GM18519 (cell line): ENCODE results near the gene EMC7.

Experiments
- ATAC-seq: cut with Tn5 transposase; IDR thresholded peaks from one replicate; pipeline ENCODE4 v1.9.1; 2021; ENCODE audit warnings: mild to moderate bottlenecking, moderate library complexity; ENCODE audit not compliant: unreplicated experiment, low FRiP score

Gene EMC7

DNA sequence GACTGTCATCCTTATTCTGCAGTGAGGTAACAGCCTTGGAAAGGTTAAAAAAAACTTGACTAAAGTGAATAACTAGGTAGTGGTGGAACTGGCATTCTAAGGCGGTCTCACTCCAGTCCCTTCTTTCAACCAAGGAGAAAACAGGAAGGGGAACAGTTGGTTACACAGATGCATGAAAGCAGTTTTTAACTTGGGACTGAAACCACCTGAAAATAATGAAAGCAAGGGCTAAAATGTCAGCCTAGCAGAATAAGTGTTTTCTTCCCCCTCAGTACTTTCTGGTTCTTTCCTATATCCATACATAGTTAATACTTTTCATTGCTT, 61.9 kb downstream of the EMC7 start:
- ATAC-seq, result no peak

DNA sequence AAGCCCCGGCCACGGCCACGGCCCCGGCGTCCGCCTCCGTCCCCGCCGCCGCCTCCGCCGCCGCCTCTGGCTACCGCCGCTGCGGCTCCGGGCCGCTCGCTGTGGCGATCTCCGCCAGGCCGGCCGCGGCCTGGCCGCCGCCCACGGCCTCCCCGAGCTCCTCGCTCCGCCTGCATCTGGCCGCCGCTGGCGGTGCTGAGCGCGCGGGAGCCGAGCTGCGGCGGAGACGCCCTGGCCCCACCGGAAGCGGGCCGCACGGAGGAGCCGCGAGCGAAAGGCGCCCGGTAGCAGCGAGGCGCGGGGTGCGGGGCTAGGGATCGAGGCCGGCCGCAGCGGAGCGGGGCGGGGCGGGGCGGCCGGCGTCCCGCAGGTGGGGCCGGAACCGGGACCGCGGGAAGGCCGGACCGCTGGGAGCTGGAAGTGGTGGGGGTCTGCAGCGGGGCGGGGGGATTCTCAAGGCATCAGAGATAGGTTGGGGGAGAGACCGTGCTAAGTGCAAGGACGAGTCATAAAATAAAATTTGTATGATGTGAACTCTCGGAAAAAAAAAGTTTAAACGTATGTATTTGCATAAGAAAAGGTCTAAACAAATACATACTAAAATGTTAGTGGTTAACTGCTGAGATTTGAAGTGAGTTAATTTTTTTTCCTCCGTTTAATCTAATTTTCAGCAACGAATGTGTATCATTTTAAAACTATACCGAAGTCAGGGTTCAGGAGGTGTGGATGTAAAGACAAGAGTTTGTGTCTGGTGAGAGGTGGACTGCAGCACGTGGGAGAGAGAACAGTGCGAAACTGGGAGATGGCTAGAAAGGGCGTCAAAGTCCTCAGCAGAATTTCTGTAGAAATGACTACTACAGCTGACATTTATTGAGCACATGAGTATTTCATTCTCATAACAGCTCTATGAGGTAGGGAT, 62.5 kb downstream of the EMC7 start, which contains the start of gene AVEN:
Gene AVEN (minus strand): TSS at position 334 of the 919 bp plus-strand sequence. CDS start 158 bp downstream, at position 176.
- ATAC-seq, result peak; percentile 32

DNA sequence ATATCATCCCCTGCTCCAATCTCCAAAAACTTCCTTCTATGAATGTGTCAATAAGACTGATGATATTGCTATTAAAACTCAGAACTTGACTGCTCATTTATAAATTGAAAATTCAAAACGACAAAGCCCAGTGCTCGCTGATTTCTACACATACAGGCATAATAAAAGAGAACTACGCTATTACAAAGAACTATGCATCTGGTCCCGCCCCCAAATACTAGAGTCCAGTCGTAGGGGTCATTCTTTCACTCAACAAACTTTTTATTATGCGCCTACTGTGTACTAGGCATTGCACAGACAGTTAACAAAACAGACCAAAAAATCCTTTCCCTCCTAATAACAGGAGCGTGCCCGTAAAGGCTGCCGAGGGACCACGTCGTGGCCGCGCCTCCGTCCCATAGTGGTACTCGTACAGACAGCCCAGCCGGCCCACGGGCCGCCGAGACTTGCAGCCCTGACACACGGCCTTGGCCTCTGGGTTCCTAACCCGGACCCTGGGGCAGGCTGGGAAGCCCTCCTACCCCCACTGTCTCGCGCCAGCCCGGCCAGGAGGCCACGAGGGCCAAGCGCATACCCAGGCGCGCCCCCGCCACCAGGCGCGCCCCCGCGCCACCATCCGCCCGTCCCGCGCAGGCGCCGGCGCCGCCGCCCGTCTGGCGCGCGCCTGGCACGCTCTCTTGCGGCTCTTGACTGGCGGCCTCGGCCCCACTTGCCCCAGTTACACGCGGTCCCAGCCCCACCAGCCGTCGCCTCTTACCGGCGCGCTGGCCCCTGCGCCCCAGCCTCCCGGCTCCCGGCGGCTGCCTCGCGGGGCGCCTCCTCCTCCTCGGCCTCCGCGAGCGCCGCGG, 63.4 kb downstream of the EMC7 start:
- ATAC-seq, result peak; percentile 44
